Measurements from ENCODE around the gene FAM83F.
"Not testable (repeated sequence)": the region's sequence is repeated elsewhere in the genome, so short reads cannot be mapped to it uniquely, and the experiment has no call there.

Gene FAM83F

DNA sequence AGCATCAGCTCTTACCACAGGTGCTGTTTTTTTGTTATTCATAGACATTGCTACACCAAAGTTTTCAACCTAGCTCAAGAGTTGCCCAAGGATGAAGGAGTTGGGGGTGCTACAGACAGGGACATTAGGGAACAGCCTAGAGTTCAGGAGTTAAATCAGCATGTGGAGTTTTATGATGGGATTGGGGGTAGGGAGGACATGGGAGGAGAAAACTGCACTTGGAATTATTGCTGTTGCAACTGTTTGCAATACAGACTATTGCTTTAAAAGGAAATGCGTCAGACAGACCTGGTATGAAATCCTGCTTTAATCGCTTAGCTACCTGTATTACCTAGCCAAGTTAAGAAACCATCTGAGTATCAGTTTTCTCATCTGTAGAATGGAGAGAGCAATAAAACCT, 28.3 kb upstream of the FAM83F start:
- no peak for DNase-seq

- DNase-seq: no peak
Measured at GRCh38 chr22:39967103-39967829, 27.5 kb upstream of the FAM83F start.

GRCh38 chr22:39967996-39968972, 26.5 kb upstream of the FAM83F start:
- no peak for DNase-seq

GRCh38 chr22:39970742-39971141, 24.0 kb upstream of the FAM83F start:
- DNase-seq: no peak

- no peak for DNase-seq
Measured at GRCh38 chr22:39972641-39973040, 22.1 kb upstream of the FAM83F start.

GRCh38 chr22:39973656-39974055, 21.1 kb upstream of the FAM83F start:
- DNase-seq: no peak

- DNase-seq: no peak
Measured at GRCh38 chr22:39974065-39974464, 20.7 kb upstream of the FAM83F start.

DNA sequence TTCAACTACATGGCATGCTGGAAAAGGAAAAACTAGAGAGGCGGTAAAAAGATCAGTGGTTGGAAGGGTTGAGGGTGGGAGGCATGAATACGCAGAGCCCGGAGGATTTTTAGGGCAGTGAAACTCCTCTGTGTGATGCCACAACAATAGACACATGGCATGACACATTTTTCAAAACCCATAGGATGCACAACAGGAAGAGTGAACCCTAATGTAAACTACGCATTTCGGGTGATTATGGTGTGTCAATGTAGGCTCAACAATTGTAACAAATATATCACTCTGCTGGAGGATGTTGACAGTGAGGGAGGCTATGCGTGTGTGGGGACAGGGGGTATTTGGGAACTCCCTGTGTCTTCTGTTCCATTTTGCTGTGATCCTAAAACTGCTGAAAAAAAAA, 15.7 kb upstream of the FAM83F start:
- no peak for DNase-seq

DNA sequence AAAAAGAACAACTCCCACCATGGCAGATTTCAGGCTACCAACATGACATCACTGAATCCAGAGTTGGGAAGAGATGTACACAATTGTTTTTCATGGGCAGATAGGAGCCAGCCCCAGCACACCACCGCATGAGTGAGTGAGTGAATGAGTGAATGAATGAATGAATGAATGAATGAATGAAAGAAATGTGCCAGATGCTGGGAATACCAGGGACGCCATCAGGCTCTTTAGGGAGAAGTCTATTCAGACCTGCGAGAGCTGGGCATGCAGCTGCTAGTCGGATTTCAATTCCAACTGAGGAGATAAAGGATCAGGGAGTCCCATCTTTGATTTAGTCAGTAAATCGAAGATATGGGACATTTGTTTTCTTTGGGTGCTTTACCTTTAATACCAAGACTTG, 15.3 kb upstream of the FAM83F start:
- no peak for DNase-seq

GRCh38 chr22:39980596-39980995, 14.2 kb upstream of the FAM83F start:
- no peak for DNase-seq

- DNase-seq: no peak
Measured at GRCh38 chr22:39983346-39983745, 11.4 kb upstream of the FAM83F start.

- DNase-seq: no peak
Measured at GRCh38 chr22:39984006-39984405, 10.7 kb upstream of the FAM83F start.

DNA sequence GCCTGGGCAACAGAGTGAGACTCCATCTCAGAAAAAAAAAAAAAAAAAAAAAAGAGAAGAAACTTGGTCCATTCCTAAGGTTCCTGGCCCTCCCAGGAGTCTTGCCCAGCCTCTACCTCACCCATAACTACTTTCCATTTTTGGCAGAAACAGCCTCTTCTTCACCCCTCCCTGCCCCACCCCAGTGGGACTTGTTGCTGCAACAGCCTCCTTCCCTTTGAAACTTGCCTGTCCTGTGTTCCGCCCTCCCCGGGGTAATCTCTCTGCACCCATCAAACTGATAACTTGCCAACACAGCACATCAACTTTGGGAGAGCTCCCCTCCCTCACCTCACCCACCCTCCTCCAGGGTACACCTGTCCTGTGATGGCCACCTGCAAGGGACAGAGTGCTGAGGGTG, 10.0 kb upstream of the FAM83F start:
- DNase-seq: no peak

DNA sequence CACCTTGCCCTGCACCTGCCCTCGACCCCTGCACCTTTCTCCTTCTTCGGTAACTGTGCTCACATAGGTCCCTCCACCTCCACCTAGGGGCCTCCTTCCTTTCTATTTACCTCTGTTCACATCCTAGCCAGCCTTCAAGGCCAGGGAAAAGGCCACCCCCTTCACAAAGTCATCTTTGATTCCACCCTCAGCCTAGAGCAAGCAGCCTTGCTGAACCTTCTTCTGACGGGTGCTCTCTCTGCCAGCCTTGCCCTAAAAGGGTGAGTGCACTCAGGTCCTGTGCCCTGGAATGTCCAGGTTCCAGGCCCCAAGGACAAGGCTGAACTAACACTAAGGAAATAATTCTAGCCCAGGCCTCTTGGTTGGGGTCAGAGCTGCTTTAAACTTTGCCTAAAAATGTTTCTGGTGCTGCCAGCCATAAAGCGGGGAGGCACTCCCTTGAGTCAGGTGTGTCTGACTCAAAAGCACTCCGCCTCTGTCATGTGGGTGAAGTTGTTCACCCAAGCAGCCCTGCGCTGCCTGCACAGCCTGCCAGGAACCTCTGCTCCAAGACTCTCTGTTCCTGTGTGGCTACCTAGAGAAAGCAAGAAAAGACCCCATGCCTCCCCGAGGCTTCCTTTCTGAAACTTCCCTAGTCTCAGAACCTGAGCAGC, 9.2 kb upstream of the FAM83F start:
- no peak for DNase-seq

GRCh38 chr22:39988386-39989114, 6.2 kb upstream of the FAM83F start:
- DNase-seq: no peak

DNA sequence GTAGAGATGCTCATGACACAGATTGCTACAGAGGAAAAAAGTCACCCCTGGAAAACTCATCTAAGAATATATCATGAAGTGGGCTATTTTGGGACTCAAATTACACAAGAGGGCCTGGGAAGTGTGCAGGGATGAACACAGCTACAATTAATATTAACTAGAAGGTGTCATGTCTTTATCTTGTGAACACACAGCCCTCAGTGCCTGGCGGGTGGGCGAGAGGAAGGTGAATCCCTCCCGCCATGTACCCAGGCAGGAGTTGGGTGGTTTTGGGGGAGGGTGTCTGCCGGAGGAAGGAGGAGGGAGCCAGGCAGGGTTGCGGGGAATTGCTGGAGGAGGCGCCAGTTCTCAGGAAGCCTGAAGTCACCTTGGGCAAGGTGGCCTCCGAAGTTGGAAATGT, 5.1 kb upstream of the FAM83F start:
- no peak for DNase-seq

DNA sequence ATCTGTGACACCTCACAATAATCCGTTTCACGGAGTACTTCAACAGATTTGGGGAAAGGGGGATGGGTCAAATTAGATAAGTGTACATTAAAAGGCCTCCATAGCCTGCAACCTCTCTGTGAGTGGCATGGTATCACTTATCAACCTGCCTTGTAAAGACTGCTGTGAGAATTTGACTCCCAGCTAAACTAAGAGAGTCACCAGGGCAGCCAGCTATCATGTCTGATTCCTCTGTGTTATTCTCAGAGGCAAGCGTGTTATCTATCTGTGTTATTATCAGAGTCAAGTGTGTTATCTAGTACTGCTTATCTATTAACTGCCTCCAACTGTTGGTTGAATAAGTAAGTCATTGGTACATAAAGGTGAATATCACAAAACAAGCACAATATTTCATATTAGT, 4.1 kb upstream of the FAM83F start:
- no peak for DNase-seq

DNA sequence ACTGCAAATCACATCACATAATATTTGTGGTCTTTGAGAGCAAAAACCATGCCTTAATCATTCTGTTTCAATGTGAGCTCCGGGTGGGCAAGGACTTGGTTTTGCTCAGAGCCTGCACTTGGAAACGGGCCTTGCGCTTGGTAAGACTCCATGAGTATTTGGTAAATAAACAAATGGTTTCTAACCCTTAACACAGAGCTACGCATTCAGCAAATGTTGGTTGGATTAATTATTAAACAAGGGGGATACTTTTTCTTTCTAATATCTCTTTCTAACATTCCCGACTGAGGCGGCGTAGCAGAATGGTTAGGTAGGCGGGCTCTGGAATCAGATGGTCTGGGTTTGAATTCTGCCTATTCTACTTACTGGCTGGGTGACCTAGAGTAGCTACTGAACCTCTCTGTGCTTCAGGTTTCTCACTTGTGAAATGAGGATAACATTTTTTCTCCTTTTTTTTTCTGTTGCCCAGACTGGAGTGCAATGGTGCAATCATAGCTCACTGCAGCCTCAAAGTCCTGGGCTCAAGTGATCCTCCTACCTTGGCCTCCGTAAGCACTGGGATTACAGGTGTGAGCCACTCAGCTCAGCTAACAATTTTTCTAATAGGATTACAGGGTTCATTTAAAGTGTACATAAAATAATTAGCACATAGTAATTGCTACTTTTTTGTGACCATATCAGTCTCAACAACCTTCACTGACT, 3.4 kb upstream of the FAM83F start:
- no peak for DNase-seq

DNA sequence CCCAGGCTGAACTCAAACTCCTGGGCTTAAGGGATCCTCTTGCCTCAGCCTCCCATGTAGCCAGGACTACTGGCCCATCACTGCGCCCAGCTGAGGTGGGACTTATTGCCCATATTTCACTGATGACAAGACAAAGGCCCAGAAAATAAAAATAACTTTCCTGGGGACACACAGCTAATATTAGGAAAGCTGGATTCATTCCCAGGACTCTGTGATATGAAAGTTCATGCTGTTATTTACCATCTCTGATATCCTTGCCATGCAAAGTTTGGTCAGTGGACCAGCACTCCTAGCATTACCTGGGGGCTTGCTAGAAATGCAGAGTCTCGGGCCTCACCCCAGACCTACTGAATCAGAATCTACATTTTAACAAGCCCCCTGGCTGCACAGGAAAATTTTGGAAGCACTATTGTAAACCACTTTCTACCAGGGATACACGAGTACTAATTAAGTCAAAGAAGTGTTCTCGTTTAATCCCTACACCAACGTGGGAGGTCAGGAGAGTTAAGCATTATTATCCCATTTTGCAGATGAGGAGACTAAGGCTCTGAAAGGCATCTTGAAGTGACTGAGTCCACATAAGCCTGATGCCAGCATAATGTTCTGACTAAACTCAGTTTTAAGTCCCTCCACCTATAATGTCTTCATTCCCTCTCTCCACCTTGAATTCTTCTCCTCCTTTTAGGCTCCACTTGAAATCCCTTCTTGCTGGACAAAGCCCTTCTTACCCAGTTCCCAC, 2.5 kb upstream of the FAM83F start:
- DNase-seq: no peak

- not testable (repeated sequence) for DNase-seq
Measured at GRCh38 chr22:39992894-39993293, 1.9 kb upstream of the FAM83F start.

- DNase-seq: no peak
Measured at GRCh38 chr22:39994041-39994565, 651 bp upstream of the FAM83F start.
